A549 (cell line): ENCODE measurements around the gene ITGBL1.

Experiments
- CTCF ChIP-seq: fragments of >200 bp; sonication (Bioruptor Twin); formaldehyde crosslinking; IDR thresholded peaks from 3 replicates; pipeline ENCODE4 v1.5.1; 2016
- JUN ChIP-seq, 2 experiments: fragments of >200 bp; sonication (Bioruptor Twin); formaldehyde crosslinking; IDR thresholded peaks; 2 replicates in 1 of 2; 3 replicates in 1 of 2; pipeline ENCODE4 v1.6.1; 2016 to 2017
- KDM1A ChIP-seq: fragments of 200-600 bp; sonication (generic); IDR thresholded peaks from 2 replicates; pipeline ENCODE4 v1.6.1; 2016; ENCODE audit warnings: low read depth, mild to moderate bottlenecking
- NFE2L2 ChIP-seq: fragments of 150-350 bp; conservative IDR thresholded peaks from 2 replicates; pipeline ENCODE4 v1.6.1; 2014; ENCODE audit warnings: low read length
- RNF2 ChIP-seq: fragments of 200-600 bp; sonication (generic); IDR thresholded peaks from 2 replicates; pipeline ENCODE4 v1.6.1; 2016; ENCODE audit warnings: low read depth, mild to moderate bottlenecking, antibody characterized with exemption, moderate library complexity, borderline replicate concordance

DNA sequence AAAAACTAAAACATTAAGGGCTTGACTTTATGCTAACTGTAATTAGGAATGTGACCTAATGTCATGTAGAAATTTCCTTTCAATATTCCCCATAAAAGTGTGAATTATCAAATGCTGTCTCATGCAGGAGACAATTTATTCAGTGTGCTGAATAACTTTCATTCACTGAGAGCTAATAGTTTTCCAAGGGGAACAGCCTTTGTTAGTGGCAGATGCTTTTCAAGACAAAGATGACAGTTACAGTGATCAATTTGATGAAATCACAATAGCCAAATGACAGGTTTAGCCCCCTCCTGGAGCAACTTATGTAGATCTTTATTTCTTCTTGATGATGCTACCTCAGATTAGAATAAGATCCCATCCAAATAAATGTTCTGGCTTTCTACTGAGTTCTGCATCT, 275.5 kb downstream of the ITGBL1 start:
- TF ChIP-seq JUN (IDR thresholded peaks at IDR 0.05) (no peak), RNF2 (no peak), CTCF (no peak), KDM1A (no peak), NFE2L2 (no peak)
